ENCODE data around the gene AP4E1. TPM values are rescaled to one million over a fixed set of nuclear protein-coding genes. Genes with fewer than 3 reads are reported as not detected.

Gene AP4E1
- total RNA-seq, 1 experiment from 2014 or later = 9.5 TPM

- Mint-ChIP-seq H3K27ac (no peak overlapping the region; the same call in 1 of the 2 replicates), H3K9me3 (no peaks in the 10 kb centered on the region), H3K4me3 (peak overlapping the region; percentile 46; the same call in 1 of the 2 replicates), H3K27me3 (ENCODE audit: low read depth) (peaks cover 6% of the 10 kb centered on the region), H3K36me3 (no peaks in the 10 kb centered on the region), H3K4me1 (no peaks in the 10 kb centered on the region)
- ATAC-seq (peak; percentile 84), DNase-seq (ENCODE audit: low spot score) (peak; percentile 83)
- ChIA-PET CTCF (interaction anchor here (0.7 to 2.1 kb wide), 12 partner anchors 10 to 340 kb away, joined by 3 to 16 read pairs (median 3); partner anchors contain the start of gene USP50), POLR2A (interaction anchor here (0.6 kb wide), 1 partner anchor 368 kb away, joined by 3 read pairs; no protein-coding TSS in a partner anchor)
- TF ChIP-seq NFE2L1 (CRISPR knock-in tag; IDR thresholded peaks at IDR 0.05) (peak; percentile 47; the same call in 1 of the 2 replicates), FOXP1 (CRISPR knock-in tag; IDR thresholded peaks at IDR 0.05; ENCODE audit: borderline replicate concordance) (no peak), GTF2I (CRISPR knock-in tag; conservative IDR thresholded peaks at IDR 0.05) (no peak), FOXP4 (CRISPR knock-in tag; IDR thresholded peaks at IDR 0.05) (no peak), TP53 (CRISPR knock-in tag; IDR thresholded peaks at IDR 0.05) (no peak), CTCF (IDR thresholded peaks at IDR 0.05) (peak; percentile 89), KAT7 (CRISPR knock-in tag; IDR thresholded peaks at IDR 0.05; ENCODE audit: borderline replicate concordance) (no peak), FOXJ3 (CRISPR knock-in tag; IDR thresholded peaks at IDR 0.05; ENCODE audit: borderline replicate concordance) (no peak), SP1 (CRISPR knock-in tag; conservative IDR thresholded peaks at IDR 0.05) (no peak), ZNF512 (CRISPR knock-in tag; IDR thresholded peaks at IDR 0.05; ENCODE audit: borderline replicate concordance) (no peak), RORB (CRISPR knock-in tag; IDR thresholded peaks at IDR 0.05) (no peak), ESRRA (CRISPR knock-in tag; IDR thresholded peaks at IDR 0.05; ENCODE audit: borderline replicate concordance) (no peak), ZNF396 (CRISPR knock-in tag; IDR thresholded peaks at IDR 0.05; ENCODE audit: borderline replicate concordance) (no peak), HMGXB4 (CRISPR knock-in tag; IDR thresholded peaks at IDR 0.05) (no peak)
Measured at GRCh38 chr15:50876989-50877360, 31.5 kb upstream of the AP4E1 start.

GRCh38 chr15:50879016-50879617 lies 29.4 kb upstream of the AP4E1 start:
- CTCF ChIA-PET = interaction anchor here (0.6 kb wide), 2 partner anchors 30 to 488 kb away, joined by 3 read pairs; no protein-coding TSS in a partner anchor
- no peaks in the 10 kb centered on the region for H3K36me3 Mint-ChIP-seq
- H3K27ac Mint-ChIP-seq = no peak overlapping the region
- H3K27me3 Mint-ChIP-seq (ENCODE audit: low read depth) = peaks cover 6% of the 10 kb centered on the region
- DNase-seq (ENCODE audit: low spot score) (no peak), ATAC-seq (no peak)
- H3K4me1 Mint-ChIP-seq = no peaks in the 10 kb centered on the region
- H3K4me3 Mint-ChIP-seq = no peak overlapping the region
- POLR2A ChIA-PET = interaction anchor here (0.7 kb wide), 1 partner anchor 554 kb away, joined by 4 read pairs; no protein-coding TSS in a partner anchor
- no peaks in the 10 kb centered on the region for H3K9me3 Mint-ChIP-seq
- TF ChIP-seq AR (CRISPR knock-in tag; IDR thresholded peaks at IDR 0.05) = no peak
- TF ChIP-seq GABPB1 (CRISPR knock-in tag; IDR thresholded peaks at IDR 0.05) = no peak
- no peak for TF ChIP-seq TP53 (CRISPR knock-in tag; IDR thresholded peaks at IDR 0.05)
- no peak for TF ChIP-seq AFF4 (CRISPR knock-in tag; IDR thresholded peaks at IDR 0.05; ENCODE audit: borderline replicate concordance)
- TF ChIP-seq ZNF423 (CRISPR knock-in tag; IDR thresholded peaks at IDR 0.05) = no peak
- no peak for TF ChIP-seq EMX1 (CRISPR knock-in tag; IDR thresholded peaks at IDR 0.05)
- TF ChIP-seq FOXP1 (CRISPR knock-in tag; IDR thresholded peaks at IDR 0.05; ENCODE audit: borderline replicate concordance) = no peak
- no peak for TF ChIP-seq CBFB (CRISPR knock-in tag; IDR thresholded peaks at IDR 0.05; ENCODE audit: low read depth)
- no peak for TF ChIP-seq SP1 (CRISPR knock-in tag; conservative IDR thresholded peaks at IDR 0.05)
